Effector memory CD8-positive, alpha-beta T cell (primary cell): ENCODE results near the gene PTF1A.
"Not testable (repeated sequence)": the region's sequence is repeated elsewhere in the genome, so short reads cannot be mapped to it uniquely, and the experiment has no call there.

ENCODE experiments used
- ATAC-seq: fragments of 150-1000 bp; cut with Tn5 transposase; replicated peaks from 2 replicates; pipeline ENCODE4 v1.10.0; 2021; ENCODE audit warnings: mild to moderate bottlenecking, moderate library complexity
- DNase-seq, 3 experiments: peaks; one replicate each; pipeline ENCODE4 v3.0.0; 2021
- H3K27ac Mint-ChIP-seq, 2 donors: one replicate each; pipeline ENCODE4 v1.8.0; 2022; ENCODE audit warnings: mild to moderate bottlenecking in 2 of 2, mixed read lengths in 2 of 2, moderate library complexity in 2 of 2
- H3K27me3 Mint-ChIP-seq, 2 donors: one replicate each; pipeline ENCODE4 v1.8.0; 2022; ENCODE audit warnings: mixed read lengths in 2 of 2
- H3K36me3 Mint-ChIP-seq: one replicate; pipeline ENCODE4 v1.8.0; 2022; ENCODE audit warnings: mild to moderate bottlenecking, moderate library complexity, mixed read lengths; ENCODE audit not compliant: insufficient read depth
- H3K4me1 Mint-ChIP-seq, 2 donors: one replicate each; pipeline ENCODE4 v1.8.0; 2022; ENCODE audit warnings: low read depth in 2 of 2, mixed read lengths in 2 of 2
- H3K4me3 Mint-ChIP-seq, 2 donors: one replicate each; pipeline ENCODE4 v1.8.0; 2022; ENCODE audit warnings: mild to moderate bottlenecking in 2 of 2, mixed read lengths in 2 of 2, moderate library complexity in 2 of 2
- H3K9me3 Mint-ChIP-seq, 2 donors: one replicate each; pipeline ENCODE4 v1.8.0; 2022; ENCODE audit warnings: mixed read lengths in 2 of 2

The PTF1A gene

DNA sequence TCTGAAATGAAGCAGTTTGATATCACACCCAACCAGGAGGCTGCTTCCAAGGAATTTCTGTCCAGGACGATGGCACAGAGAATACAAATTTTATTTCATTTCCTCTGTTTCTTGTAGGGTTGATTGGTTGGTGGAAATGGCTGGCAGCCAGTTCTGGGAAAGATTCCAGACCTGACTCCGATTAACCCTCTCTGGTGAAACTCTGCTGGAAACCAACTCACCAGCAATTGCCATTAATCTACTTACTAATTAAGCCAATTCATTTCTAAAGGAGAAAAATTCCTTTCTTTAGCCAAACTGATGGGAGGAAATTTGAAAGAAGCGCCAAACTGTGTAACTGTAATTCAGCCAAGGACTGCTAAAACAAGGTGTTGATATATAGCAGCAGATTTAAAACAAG, 10.7 kb downstream of the PTF1A start:
- Mint-ChIP-seq H3K27ac (no peak overlapping the region), H3K4me3 (no peak overlapping the region), H3K36me3 (peaks cover 4% of the 10 kb centered on the region), H3K27me3 (peaks cover 57 to 70% of the 10 kb centered on the region in 2 donors), H3K4me1 (no peaks in the 10 kb centered on the region), H3K9me3 (no peaks in the 10 kb centered on the region)
- DNase-seq (no peak), ATAC-seq (no peak)

DNA sequence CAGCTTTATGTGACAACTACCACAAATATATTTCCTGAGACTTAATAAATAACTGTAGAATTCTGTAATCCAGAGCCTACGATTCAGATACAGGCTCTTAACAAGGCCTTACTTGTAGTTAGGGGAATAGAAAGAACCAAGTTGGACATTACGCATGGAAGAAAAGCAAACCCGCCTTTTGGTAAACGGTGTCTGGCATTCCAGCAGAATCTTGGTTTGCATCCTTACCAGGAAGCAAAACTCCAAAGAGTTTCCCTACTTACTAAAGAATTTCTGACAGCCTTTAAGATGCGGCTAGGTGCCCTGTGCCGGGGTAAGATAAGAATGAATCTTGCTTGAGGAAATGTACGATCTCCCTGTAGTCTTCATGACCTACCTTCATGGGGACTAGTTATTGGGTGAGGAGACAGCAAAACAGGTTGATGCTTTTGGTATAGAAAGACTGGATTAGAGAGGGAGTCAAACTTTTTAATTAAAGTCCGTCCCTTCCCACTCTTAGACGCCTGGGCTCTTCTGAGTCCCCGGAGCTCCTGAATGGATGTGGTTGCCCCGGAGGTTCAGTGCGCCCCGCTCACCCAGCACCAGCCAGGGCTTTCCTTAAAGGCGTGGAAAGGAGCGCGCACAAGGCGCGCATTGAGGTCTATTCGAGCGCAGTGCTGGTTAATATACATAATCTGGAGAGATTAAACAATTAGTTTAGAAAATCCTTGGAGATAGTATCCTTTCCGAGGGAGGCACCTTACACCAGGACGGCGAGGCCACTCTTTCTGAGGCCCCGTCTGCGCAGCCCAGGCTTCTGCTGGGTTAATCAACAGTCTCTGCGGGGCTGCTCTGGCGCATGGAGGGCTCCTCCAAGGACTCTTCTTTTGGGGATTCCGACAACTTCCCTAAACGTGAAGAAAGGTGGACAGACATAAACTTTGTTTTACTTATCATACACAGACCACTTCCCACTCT, 11.5 kb downstream of the PTF1A start:
- H3K27ac Mint-ChIP-seq = no peak overlapping the region
- H3K4me3 Mint-ChIP-seq = no peak overlapping the region
- ATAC-seq = no peak
- DNase-seq = no peak
- H3K9me3 Mint-ChIP-seq = no peaks in the 10 kb centered on the region
- H3K36me3 Mint-ChIP-seq = peaks cover 4% of the 10 kb centered on the region
- peaks cover 57 to 65% of the 10 kb centered on the region in 2 donors for H3K27me3 Mint-ChIP-seq
- H3K4me1 Mint-ChIP-seq = no peaks in the 10 kb centered on the region

DNA sequence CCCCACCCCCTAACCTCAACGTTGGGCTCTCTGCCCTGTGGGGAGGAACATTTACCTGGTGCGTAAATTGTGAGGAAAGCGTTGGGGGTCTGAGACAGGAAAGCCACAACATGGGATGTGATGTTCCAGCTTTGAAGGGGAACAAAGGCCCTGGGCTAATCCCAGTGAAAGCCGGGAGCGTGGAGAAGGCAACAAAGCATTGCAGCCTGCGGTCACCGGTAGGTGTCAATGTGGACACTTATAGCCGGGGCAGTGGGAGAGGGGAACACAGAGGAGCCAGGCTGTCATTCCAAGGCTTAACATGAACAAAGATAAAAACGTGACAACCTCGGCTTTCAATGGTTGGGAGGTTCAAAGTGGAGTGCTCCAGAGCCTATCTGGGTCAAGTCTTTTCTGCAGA, 12.7 kb downstream of the PTF1A start:
- Mint-ChIP-seq H3K27me3 (peaks cover 66 to 68% of the 10 kb centered on the region in 2 donors), H3K4me3 (no peak overlapping the region), H3K36me3 (peaks cover 4% of the 10 kb centered on the region), H3K4me1 (no peaks in the 10 kb centered on the region), H3K9me3 (no peaks in the 10 kb centered on the region), H3K27ac (no peak overlapping the region)
- no peak for DNase-seq
- no peak for ATAC-seq

DNA sequence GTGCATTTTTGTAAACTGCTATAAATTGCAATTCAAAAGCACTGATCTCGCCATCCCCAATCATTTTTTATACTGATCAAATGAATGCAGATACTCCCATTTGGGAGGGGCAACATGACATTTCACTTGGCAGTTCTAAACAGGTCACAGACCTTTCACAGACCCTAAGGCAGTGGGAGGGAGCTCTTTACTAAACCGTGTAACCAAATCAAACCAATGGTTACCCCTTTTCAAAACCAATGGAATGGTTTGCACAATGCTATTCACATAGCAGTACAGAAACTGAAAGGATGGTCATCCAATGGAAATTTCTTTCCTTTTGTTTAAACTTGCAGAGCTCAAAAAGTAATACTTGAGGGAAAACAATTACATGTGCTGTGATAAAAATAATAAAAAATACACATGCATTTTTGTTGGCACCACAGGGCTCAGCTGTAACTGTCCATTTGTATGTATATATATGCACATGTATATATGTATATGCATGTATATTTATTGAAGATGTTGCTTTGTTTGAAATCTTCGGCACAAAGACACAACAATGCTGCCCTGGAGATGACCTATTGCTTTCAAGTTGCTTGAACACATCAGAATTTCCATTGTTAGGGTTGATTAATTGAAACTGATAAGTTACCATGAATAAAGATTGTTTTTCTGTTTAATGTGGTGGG, 14.0 kb downstream of the PTF1A start:
- peaks cover 60 to 62% of the 10 kb centered on the region in 2 donors for H3K27me3 Mint-ChIP-seq
- ATAC-seq (no peak), DNase-seq (no peak)
- H3K27ac Mint-ChIP-seq = no peak overlapping the region
- no peaks in the 10 kb centered on the region for H3K9me3 Mint-ChIP-seq
- no peak overlapping the region for H3K4me3 Mint-ChIP-seq
- H3K4me1 Mint-ChIP-seq = no peaks in the 10 kb centered on the region
- H3K36me3 Mint-ChIP-seq = no peaks in the 10 kb centered on the region

DNA sequence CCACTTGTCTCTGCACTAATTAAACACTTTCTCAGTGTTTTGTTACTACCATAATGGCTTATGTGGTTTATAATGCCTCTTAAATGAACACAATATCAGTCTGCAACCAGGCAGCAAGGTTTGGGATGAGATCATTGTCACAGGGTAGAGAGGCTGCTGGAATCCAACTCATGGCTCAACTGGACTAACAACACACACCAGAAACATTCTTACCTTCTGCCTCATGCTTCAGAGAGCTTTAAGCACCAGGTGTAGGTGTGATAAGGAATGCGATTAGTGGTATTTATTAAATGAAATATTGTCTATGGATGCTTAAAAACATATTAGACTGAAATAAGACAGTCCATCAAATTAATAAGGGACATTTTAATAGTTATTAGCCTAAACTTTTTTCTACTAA, 25.4 kb downstream of the PTF1A start:
- peaks cover 3% of the 10 kb centered on the region for H3K36me3 Mint-ChIP-seq
- H3K9me3 Mint-ChIP-seq = no peaks in the 10 kb centered on the region
- DNase-seq (no peak), ATAC-seq (no peak)
- H3K27me3 Mint-ChIP-seq = peaks cover 5 to 16% of the 10 kb centered on the region in 2 donors
- no peaks in the 10 kb centered on the region for H3K4me1 Mint-ChIP-seq
- no peak overlapping the region for H3K4me3 Mint-ChIP-seq
- H3K27ac Mint-ChIP-seq = no peak overlapping the region

DNA sequence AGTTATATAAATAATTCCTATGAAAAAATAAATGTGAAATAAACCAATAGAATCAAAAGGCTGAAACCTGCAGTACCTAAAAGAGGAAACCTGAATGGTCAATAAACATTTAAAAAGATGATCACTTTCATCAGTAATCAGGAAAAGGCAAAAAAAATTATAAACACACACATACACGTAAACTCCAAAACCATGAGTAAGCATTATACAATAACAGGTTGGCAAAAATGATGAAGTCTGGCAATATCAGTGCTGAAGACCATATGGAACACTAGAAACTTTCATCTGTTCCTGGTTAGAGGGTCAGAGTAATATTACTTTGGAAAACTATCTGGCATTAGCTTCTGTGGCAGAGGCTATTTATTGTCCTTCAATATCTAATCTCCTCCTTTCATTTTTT, 38.5 kb downstream of the PTF1A start:
- Mint-ChIP-seq H3K9me3 (peaks cover 0 to 8% of the 10 kb centered on the region in 2 donors), H3K27ac (no peak overlapping the region), H3K27me3 (peaks cover 0 to 23% of the 10 kb centered on the region in 2 donors), H3K4me3 (no peak overlapping the region), H3K36me3 (no peaks in the 10 kb centered on the region), H3K4me1 (no peaks in the 10 kb centered on the region)
- DNase-seq (no peak), ATAC-seq (no peak)

DNA sequence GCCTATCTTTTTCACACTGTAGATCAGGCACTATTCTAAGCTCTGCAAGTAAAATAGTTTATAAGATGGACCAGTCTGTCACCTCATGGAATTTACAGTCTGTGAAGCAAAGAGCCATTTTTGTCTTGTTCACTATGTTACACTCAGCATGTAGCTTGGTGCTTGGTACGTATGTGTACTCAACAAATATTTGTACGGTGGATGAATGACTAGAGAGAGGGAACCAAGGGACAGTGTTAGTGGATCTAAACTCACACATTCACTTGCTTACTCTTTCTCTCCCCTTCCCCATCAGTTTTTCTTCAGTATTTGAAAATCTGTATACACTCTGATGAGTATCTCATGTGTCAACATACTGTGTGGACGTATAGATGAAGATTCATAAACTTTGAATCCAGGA, 45.9 kb downstream of the PTF1A start:
- H3K27ac Mint-ChIP-seq = no peak overlapping the region
- H3K9me3 Mint-ChIP-seq = peaks cover 0 to 6% of the 10 kb centered on the region in 2 donors
- no peak for DNase-seq
- no peaks in the 10 kb centered on the region for H3K4me1 Mint-ChIP-seq
- H3K27me3 Mint-ChIP-seq = peaks cover 7 to 12% of the 10 kb centered on the region in 2 donors
- no peak for ATAC-seq
- no peak overlapping the region for H3K4me3 Mint-ChIP-seq
- no peaks in the 10 kb centered on the region for H3K36me3 Mint-ChIP-seq

DNA sequence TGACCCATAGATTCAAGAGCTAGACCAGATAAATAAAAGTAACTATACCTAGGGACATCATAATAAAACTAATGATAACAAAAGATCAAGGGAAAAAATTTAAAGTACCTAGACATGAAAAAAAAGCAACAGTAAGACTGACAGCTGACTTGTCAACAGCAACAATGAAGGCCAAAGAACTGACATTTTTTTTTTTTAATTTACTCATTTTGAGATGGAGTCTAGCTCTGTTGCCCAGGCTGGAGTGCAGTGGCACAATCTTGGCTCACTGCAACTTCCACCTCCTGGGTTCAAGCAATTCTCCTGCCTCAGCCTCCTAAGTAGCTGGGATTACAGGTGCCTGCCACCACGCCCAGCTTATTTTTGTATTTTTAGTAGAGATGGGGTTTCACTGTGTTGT, 49.7 kb downstream of the PTF1A start:
- not testable (repeated sequence) for H3K36me3 Mint-ChIP-seq, DNase-seq, ATAC-seq, H3K4me3 Mint-ChIP-seq, H3K27ac Mint-ChIP-seq, H3K4me1 Mint-ChIP-seq
- peaks cover 7 to 19% of the 10 kb centered on the region in 2 donors for H3K27me3 Mint-ChIP-seq
- peaks cover 0 to 14% of the 10 kb centered on the region in 2 donors for H3K9me3 Mint-ChIP-seq
